GM12892 (cell line): ENCODE measurements around the gene AFF3.

Experiments
- POLR2A ChIP-seq: IDR thresholded peaks from 2 replicates; pipeline ENCODE4 v1.6.1; 2011; ENCODE audit warnings: low read depth, low read length, control low read depth
- POLR2AphosphoS5 ChIP-seq: IDR thresholded peaks from 2 replicates; pipeline ENCODE4 v1.6.1; 2011; ENCODE audit warnings: low read depth, low read length, control low read depth
- TAF1 ChIP-seq: IDR thresholded peaks from 2 replicates; pipeline ENCODE4 v1.6.1; 2011; ENCODE audit warnings: low read depth, mild to moderate bottlenecking, control low read depth, low read length, borderline replicate concordance

DNA sequence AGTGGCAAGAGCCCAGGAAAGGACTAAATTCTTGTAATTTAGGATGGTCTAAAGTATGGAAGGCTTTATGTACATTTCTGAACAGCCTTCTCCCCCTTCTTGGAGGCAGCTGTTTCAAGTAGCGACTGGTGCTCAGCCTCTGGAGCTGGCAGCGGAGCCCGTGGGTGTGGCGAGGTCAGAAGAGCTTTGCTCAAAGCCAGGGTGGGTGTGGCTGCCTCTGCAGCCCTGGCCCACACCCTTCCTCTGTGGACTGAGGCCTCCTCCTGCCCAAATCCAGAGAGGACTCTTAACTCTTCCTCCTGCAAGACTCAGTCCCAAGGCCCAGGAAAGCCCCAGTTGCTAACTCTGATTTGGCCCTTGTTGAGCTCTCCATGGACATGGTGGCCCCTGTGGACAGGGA is 450.5 kb downstream of the AFF3 start:
- TF ChIP-seq POLR2AphosphoS5: no peak
- TF ChIP-seq POLR2A: no peak
- no peak for TF ChIP-seq TAF1
